Endothelial cell of umbilical vein (primary cell): ENCODE data around the gene VPS51. TPM values are rescaled to one million over a fixed set of nuclear protein-coding genes. Genes with fewer than 3 reads are reported as not detected.

Experiments used
- BruUV-seq: library from RNA; stranded (reverse); fragments of 400-500 nt; replicated peaks from 2 replicates; lab custom pipeline; 2021; lab: Mats Ljungman, UMichigan
- CTCF ChIA-PET: fragments of 300-600, 350-600 bp; sonication (Branson Sonifier 250); formaldehyde crosslinking; loops from one replicate; lab custom pipeline; 2021; ENCODE audit warnings: antibody characterized with exemption, inconsistent platforms; lab: Charles Lee
- POLR2A ChIA-PET: fragments of 300-600, 350-600 bp; sonication (Branson Sonifier 250); formaldehyde crosslinking; loops from one replicate; lab custom pipeline; 2021; ENCODE audit warnings: antibody characterized with exemption, inconsistent platforms; lab: Charles Lee
- DNase-seq: peaks from one replicate; pipeline ENCODE4 v3.0.0-alpha.2; 2011; ENCODE audit warnings: low read depth, low spot score
- FAIRE-seq: peaks from 2 replicates; lab custom pipeline; 2011; peaks lifted over from hg19 to GRCh38; lab: Jason Lieb, UNC
- H2AFZ ChIP-seq: 2 replicates; pipeline ENCODE4 v1.6.0; 2012; ENCODE audit warnings: low read depth, low read length, control low read depth, inconsistent platforms
- H3K27ac ChIP-seq: 2 replicates; pipeline ENCODE4 v1.5.1; 2011; ENCODE audit warnings: low read depth, mild to moderate bottlenecking, control low read depth, low read length, moderate library complexity; ENCODE audit not compliant: insufficient read depth
- H3K27me3 ChIP-seq, 2 experiments: 2 replicates each; pipeline versions ENCODE4 v1.6.0 to v1.6.1; 2011; ENCODE audit warnings: low read length in 2 of 2, mixed read lengths in 1 of 2; ENCODE audit not compliant: control insufficient read depth in 2 of 2, insufficient read depth in 2 of 2
- H3K36me3 ChIP-seq, 2 experiments: 2 replicates in 1 of 2; 3 replicates in 1 of 2; pipeline ENCODE4 v1.5.1; 2011; ENCODE audit warnings: low read length in 2 of 2, mild to moderate bottlenecking in 1 of 2, moderate library complexity in 1 of 2; ENCODE audit not compliant: control insufficient read depth in 2 of 2, insufficient read depth in 2 of 2; ENCODE audit errors: extremely low read depth in 1 of 2
- H3K4me1 ChIP-seq: 3 replicates; pipeline ENCODE4 v1.5.1; 2011; ENCODE audit warnings: mild to moderate bottlenecking, low read length; ENCODE audit not compliant: control insufficient read depth, insufficient read depth; ENCODE audit errors: extremely low read depth
- H3K4me2 ChIP-seq: 2 replicates; pipeline ENCODE4 v1.6.1; 2011; ENCODE audit warnings: low read length, control low read depth, mixed read lengths; ENCODE audit not compliant: insufficient read depth
- H3K4me3 ChIP-seq, 3 experiments: fragments of 200-600 bp in 1 of 3; sonication (generic), shearing (Covaris generic) in 1 of 3; replicated peaks in 1 of 3; 2 replicates each; pipeline ENCODE4 v1.5.1; 2011 to 2016; ENCODE audit warnings: control low read depth in 3 of 3, low read length in 3 of 3, mild to moderate bottlenecking in 2 of 3, inconsistent platforms in 1 of 3, low read depth in 1 of 3, moderate library complexity in 1 of 3; ENCODE audit not compliant: insufficient read depth in 1 of 3
- H3K79me2 ChIP-seq: 2 replicates; pipeline ENCODE4 v1.6.0; 2012; ENCODE audit warnings: low read length, inconsistent platforms; ENCODE audit not compliant: control insufficient read depth, insufficient read depth
- H3K9ac ChIP-seq: replicated peaks from 2 replicates; pipeline ENCODE3; 2011; ENCODE audit warnings: low read length, control low read depth; ENCODE audit not compliant: insufficient read depth; ENCODE audit errors: extremely low read depth
- H3K9me1 ChIP-seq: replicated peaks from 3 replicates; pipeline ENCODE4 v1.6.0; 2011; ENCODE audit warnings: mild to moderate bottlenecking, low read length; ENCODE audit not compliant: control insufficient read depth, insufficient read depth; ENCODE audit errors: extremely low read depth
- H3K9me3 ChIP-seq: replicated peaks from 2 replicates; pipeline ENCODE4 v1.5.1; 2012; ENCODE audit warnings: low read length, inconsistent platforms; ENCODE audit not compliant: control insufficient read depth, insufficient read depth
- H4K20me1 ChIP-seq: replicated peaks from 2 replicates; pipeline ENCODE3; 2011; ENCODE audit warnings: mild to moderate bottlenecking, low read length; ENCODE audit not compliant: control insufficient read depth, insufficient read depth; ENCODE audit errors: extremely low read depth
- EZH2 ChIP-seq: IDR thresholded peaks from 2 replicates; pipeline ENCODE4 v1.6.1; 2012; ENCODE audit warnings: borderline replicate concordance, low read depth, mild to moderate bottlenecking, moderate library complexity, low read length, inconsistent platforms; ENCODE audit not compliant: severe bottlenecking
- FOS ChIP-seq: IDR thresholded peaks from 2 replicates; pipeline ENCODE4 v1.6.1; 2011; ENCODE audit warnings: mild to moderate bottlenecking, low read length, moderate library complexity, borderline replicate concordance; ENCODE audit not compliant: insufficient read depth
- GATA2 ChIP-seq: IDR thresholded peaks from 2 replicates; pipeline ENCODE4 v1.7.0; 2011; ENCODE audit warnings: low read depth, mild to moderate bottlenecking, moderate library complexity, mixed read lengths, low read length; ENCODE audit not compliant: insufficient read length, insufficient read depth
- JUN ChIP-seq: IDR thresholded peaks from 2 replicates; pipeline ENCODE4 v1.6.1; 2011; ENCODE audit warnings: borderline replicate concordance, low read depth; ENCODE audit not compliant: insufficient read length, insufficient read depth
- MYC ChIP-seq: IDR thresholded peaks from one replicate; pipeline ENCODE4 v1.6.1; 2011; ENCODE audit warnings: mild to moderate bottlenecking, low read depth, low read length
- POLR2A ChIP-seq: IDR thresholded peaks from 2 replicates; pipeline ENCODE4 v1.6.1; 2012; ENCODE audit warnings: low read depth, mild to moderate bottlenecking, control low read depth, low read length
- POLR2AphosphoS5 ChIP-seq: IDR thresholded peaks from 2 replicates; pipeline ENCODE4 v1.6.1; 2012; ENCODE audit warnings: low read depth, mild to moderate bottlenecking, control low read depth, low read length, moderate library complexity; ENCODE audit not compliant: insufficient read depth
- dilution Hi-C: fragments of 300-500 bp; cut with MboI; formaldehyde crosslinking; loops from one replicate; pipeline ENCODE4 v1.15.0; 2019; ENCODE audit warnings: low sequenced_read_pairs; ENCODE audit not compliant: extremely low pct_ligation_motif_present
- intact Hi-C: fragments of 100-400 bp; cut with micrococcal nuclease; formaldehyde crosslinking; loops from one replicate; pipeline ENCODE4 v1.10.0; 2022
- polyA plus RNA-seq, 4 experiments: library from polyadenylated mRNA; depleted of rRNA in 3 of 4; stranded (reverse) in 3 of 4; unstranded in 1 of 4; fragments of >200 nt; gene quantifications; 2 replicates each; pipeline versions ENCODE4 v1.2.1 to v1.2.3, GENCODE V29; 2011 to 2012; ENCODE audit warnings: missing spikeins in 1 of 4
- total RNA-seq: library from RNA; stranded (reverse); gene quantifications from 2 replicates; pipeline ENCODE4 v1.2.3, GENCODE V29; 2021
- TF ChIP-seq, protein P1 (sequence below): IDR thresholded peaks from 2 replicates; pipeline ENCODE4 v1.6.1; 2011; ENCODE audit not compliant: insufficient read depth, insufficient read length
- TF ChIP-seq, protein P2 (sequence below), 2 donors: IDR thresholded peaks; 1 replicate in 1 of 2; 2 replicates in 1 of 2; pipeline ENCODE4 v1.5.1; 2011; ENCODE audit warnings: low read length in 2 of 2, mild to moderate bottlenecking in 2 of 2, moderate library complexity in 2 of 2, control low read depth in 1 of 2, inconsistent platforms in 1 of 2, low read depth in 1 of 2; ENCODE audit not compliant: insufficient read depth in 1 of 2; ENCODE audit errors: extremely low read depth in 1 of 2

The VPS51 gene
- total and polyA plus RNA-seq, 2 donors (not counting 3 experiments of a cell fraction or from before 2014, with no cell fraction given), result 108 to 146 TPM

DNA sequence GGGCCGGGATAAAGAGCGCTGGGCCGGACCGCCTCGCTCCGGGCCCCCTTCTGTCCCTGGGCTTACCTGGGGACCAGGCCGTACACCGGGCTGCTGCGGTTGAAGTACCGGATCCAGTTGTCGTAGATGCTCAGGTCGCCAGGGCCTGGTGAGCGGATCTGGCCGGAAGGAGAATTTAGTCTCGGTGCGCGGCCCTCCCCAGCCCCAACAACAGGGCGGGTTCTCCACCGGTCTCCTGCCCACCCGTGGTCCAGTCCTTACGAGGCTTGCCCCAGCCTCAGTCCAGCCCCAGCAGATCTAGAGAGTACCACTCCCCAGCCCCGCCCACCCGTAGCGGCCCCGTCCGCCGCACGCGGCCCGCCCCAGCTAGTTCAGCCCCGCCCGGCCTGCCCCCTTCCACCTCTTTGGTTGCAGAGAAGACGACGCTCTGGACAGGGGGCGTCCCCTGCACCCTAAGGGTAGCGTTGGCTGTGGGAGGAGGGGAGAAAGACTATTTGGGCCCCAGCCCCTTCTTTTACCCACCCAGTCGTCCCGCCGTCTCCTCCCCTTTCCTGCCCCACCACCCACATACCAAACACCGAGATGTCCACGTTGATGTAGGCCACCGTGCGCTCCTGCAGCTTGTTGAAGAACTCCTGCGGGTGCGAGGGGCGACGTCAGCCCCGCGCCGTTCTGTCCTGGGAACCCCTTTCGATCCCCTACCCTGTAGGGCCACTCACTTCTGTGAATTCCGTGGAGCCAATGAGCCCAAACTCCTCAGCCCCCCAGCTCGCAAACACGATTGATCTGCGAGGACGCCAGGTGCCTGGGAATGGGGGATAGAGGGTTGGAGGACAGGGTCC lies 48.2 kb upstream of the VPS51 start:
- H3K9me3 ChIP-seq, result no peaks in the 10 kb centered on the region
- ChIA-PET POLR2A (no interaction called here), CTCF (interaction anchor here (1.2 kb wide), 1 partner anchor 51 kb away, joined by 3 read pairs; the partner anchor contains the start of gene BATF2)
- FAIRE-seq (no peak), DNase-seq (no peak)
- H3K9me1 ChIP-seq, result no peaks in the 10 kb centered on the region
- dilution Hi-C loops, result no loop called here
- no peak overlapping the region for H3K9ac ChIP-seq
- no peak overlapping the region for H3K27ac ChIP-seq
- no peaks in the 10 kb centered on the region for H3K27me3 ChIP-seq
- peak overlapping the region; percentile 88 for H2AFZ ChIP-seq
- peak overlapping the region; percentile 42 for H3K4me2 ChIP-seq
- intact Hi-C loops, result no loop called here
- no peaks in the 10 kb centered on the region for H4K20me1 ChIP-seq
- H3K36me3 ChIP-seq, result peaks cover 0 to 8% of the 10 kb centered on the region in 2 experiments
- no peak for TF ChIP-seq FOS
- TF ChIP-seq, protein P1, sequence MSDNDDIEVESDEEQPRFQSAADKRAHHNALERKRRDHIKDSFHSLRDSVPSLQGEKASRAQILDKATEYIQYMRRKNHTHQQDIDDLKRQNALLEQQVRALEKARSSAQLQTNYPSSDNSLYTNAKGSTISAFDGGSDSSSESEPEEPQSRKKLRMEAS, result no peak
- no peak for TF ChIP-seq POLR2A
- no peak for TF ChIP-seq GATA2
- no peak for TF ChIP-seq POLR2AphosphoS5
- TF ChIP-seq, protein P2, sequence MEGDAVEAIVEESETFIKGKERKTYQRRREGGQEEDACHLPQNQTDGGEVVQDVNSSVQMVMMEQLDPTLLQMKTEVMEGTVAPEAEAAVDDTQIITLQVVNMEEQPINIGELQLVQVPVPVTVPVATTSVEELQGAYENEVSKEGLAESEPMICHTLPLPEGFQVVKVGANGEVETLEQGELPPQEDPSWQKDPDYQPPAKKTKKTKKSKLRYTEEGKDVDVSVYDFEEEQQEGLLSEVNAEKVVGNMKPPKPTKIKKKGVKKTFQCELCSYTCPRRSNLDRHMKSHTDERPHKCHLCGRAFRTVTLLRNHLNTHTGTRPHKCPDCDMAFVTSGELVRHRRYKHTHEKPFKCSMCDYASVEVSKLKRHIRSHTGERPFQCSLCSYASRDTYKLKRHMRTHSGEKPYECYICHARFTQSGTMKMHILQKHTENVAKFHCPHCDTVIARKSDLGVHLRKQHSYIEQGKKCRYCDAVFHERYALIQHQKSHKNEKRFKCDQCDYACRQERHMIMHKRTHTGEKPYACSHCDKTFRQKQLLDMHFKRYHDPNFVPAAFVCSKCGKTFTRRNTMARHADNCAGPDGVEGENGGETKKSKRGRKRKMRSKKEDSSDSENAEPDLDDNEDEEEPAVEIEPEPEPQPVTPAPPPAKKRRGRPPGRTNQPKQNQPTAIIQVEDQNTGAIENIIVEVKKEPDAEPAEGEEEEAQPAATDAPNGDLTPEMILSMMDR (IDR thresholded peaks at IDR 0.05; ENCODE audit: extremely low read depth in 1 of 2, insufficient read depth in 1 of 2, low read depth in 1 of 2, low read length in 2 of 2), result no peak
- TF ChIP-seq MYC, result no peak
- no peak for TF ChIP-seq EZH2
- TF ChIP-seq JUN, result no peak
- H3K79me2 ChIP-seq, result no peaks in the 10 kb centered on the region
- H3K4me3 ChIP-seq, result peak overlapping the region; percentile 13 to 42 (median 19)
- no TSS peak for BruUV-seq
- peaks cover 6% of the 10 kb centered on the region for H3K4me1 ChIP-seq
